ENCODE data around the gene ZFAND2A.
A peak's percentile ranks its signal among the peaks of the same experiment; 100 is the strongest.
"Not testable (repeated sequence)": the region's sequence is repeated elsewhere in the genome, so short reads cannot be mapped to it uniquely, and the experiment has no call there.

Gene ZFAND2A, protein sequence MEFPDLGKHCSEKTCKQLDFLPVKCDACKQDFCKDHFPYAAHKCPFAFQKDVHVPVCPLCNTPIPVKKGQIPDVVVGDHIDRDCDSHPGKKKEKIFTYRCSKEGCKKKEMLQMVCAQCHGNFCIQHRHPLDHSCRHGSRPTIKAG
- total RNA-seq: 42.5 to 49.6 (median 44.3) reads per million in 4 donors

DNA sequence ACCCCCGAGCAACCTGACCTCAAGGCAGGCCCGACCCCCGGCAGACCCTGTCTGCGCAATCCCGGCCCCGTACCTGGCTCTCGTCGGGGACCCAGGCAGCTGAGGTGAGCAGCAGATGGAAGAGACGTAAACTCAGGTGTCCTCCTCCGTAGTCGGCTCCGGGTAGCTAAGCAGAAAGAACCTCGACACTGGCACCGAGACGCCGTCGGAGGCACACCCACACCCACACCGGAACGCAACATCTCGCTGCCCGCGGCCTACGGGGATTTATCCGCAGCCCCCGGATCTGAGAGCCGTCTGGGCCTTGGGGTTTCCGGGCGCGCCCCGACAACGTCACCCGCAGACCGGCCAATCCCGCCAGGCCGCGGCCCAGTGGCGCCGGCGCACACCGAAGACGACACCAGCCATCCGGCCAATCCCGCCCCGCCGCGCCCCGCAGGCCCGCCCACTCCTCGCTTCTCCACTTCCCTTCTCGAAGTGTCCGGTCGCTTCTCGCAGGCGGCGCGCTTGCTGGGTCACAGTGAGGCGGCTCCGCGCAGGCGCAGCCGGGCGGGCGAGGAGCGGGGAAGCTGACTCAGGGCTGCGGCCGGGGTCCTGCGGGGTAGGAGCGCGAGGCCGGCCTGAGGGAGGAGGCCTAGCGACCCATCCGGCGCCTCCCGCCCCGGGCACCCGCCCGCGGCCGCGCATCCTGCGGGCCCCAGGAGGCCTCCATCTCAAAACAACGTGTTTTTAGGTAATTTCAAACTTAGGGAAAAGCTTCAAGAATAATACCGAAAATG lies at the start of gene ZFAND2A:
ZFAND2A (minus strand) TSS at position 306 of the 779 bp plus-strand sequence. CDS start 1,984 bp downstream, outside the sequence.
- peak; percentile 98 for DNase-seq

DNA sequence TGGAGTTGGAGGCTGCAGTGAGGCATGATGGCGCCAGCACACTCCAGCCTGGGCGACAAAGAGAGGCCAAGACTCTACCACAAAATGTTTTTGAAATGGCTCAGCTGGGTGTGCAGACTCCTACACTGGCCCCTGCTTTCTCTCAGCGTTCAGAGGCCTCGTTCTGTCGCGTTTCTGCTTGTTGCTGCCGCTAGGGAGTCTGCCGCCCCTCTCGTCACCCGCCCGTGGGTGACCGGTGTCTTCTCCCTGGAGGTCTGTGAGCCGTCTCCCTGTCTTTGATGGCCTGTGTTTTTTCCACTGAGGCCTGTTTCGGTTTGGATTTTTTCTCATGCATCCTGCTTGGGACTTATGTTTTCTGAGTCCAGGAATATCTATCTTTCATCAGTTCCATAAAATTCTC lies 49.1 kb upstream of the ZFAND2A start:
- no peak for DNase-seq

DNA sequence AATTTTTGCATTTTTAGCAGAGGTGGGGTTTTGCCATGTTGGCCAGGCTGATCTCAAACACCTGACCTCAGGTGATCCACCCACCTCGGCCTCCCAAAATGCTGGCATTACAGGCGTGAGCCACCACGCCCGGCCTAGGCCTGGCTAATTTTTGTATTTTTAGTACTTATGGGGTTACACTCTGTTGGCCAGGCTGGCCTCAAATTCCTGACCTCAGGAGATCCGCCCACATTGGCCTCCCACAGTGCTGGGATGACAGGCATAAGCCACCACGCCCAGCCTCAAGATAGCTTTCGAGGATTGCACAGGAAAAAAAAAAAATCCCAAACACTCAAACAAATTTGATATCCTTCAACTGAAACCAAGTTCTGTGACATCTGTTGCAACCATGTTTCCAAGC lies 45.7 kb upstream of the ZFAND2A start:
- not testable (repeated sequence) for DNase-seq

DNA sequence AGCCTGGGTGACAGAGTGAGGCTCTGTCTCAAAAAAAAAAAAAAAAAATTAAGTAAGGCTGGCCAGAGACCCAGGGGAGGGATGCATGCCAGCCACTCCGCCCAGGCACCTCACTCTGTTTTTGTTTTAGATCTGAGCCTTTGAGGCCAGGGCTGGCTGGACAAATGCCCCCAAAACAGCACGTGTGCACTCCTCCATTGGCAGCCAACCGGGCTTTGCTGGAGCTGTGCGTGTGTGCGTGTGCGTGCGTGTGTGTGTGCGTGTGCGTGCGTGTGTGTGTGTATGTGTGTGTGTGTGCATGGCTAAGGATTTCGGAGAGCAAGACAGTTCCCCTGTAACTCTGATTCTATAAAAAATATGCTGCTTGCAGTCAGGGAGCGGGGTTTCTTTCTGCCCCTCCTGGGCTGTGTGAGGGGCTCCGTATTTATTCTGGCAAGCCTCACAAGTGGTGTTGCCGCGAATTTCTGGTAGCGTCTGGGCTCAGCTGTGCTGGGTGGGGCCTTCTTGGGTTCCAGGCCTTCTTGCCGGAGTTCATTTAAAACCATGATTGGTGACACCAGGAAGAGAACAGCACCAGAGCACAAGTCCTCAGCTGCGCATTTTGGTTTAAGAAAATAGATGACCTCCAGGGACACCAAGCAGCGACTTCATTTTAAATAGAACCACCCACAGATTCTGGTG lies 44.6 kb upstream of the ZFAND2A start:
- DNase-seq: no peak

DNA sequence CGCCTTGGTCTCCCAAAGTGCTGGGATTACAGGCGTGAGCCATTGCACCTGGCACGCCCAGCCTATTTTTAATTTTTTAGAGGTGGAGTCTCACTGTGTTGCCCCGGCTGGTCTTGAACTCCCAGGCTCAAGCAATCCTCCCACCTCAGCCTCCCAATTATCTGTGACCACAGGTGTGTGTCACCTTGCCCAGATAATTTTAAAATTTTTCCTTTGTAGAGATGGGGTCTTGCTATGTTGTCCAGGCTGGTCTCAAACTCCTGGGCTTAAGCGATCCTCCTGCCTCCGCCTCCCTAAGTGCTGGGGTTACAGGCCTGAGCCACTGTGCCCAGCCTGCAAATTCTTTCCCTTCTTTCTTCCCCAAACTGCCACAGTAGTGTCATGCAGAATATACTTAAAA lies 42.9 kb upstream of the ZFAND2A start:
- not testable (repeated sequence) for DNase-seq

DNA sequence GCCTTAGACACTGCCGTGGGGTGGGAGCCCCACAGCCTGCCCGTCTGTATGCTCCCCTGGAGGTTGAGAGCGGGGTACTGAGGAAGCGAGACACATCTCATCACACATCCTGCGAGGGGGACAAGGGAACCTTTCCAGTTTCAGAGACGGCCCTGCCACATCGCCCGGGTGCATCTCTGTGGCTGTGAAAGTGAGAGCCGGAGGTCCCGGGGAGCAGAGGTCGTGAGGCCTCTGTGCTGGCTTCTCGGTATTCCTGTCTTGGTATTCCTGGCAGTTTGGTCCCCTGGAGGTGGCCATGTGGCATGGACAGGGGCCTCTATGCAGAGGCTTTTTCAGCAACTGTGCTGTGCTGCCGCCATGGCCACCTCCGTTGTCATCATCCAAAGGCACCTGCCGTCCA lies 41.9 kb upstream of the ZFAND2A start:
- DNase-seq: no peak

DNA sequence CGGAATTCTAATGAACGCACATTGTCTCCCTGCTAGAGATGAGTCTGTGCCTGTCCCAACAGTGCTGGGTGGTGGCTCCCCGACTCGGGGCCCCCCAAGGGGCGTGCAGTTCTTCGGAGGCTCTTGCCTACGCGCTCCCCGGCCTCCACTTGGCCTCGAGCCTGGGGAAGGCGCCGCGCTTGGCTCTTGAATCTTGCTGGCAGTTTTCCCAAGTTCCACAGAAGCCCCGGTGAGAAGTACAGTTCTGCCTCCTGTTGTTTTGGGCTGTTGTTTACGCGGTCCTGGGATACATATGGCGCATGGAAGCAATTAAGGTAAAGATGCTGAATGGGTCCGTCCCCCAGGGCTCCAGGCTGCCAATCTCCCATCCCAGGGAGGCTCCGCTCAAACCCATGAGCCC lies 40.0 kb upstream of the ZFAND2A start:
- DNase-seq: no peak

DNA sequence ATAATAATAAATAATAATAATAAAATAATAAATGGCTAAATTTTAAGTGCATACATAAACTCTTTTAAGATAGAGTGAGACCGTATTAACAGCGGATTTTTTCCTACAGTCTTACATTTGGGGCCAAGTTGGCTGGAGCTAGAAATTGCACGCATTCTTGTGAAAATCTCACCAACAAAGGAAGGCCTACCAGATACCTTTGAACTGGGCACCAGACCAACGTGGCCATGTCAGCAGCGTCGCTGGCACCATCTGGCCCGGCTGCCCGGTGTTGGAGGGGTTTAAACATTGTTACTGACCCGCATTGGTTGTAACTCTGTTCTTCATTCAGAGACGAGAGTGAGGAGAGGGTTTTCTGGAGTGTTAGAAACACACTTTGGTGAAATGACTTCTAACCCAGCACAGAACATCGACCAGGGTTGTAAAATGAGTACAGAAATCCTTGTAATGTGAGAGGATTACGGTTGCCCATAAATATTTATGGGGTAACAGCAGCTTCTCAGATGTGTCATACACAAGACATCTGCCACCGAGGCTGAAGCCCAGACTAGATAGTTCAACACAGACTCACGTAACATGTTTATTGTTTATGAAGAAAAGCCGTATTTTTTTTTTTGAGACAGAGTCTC lies 38.1 kb upstream of the ZFAND2A start:
- no peak for DNase-seq

DNA sequence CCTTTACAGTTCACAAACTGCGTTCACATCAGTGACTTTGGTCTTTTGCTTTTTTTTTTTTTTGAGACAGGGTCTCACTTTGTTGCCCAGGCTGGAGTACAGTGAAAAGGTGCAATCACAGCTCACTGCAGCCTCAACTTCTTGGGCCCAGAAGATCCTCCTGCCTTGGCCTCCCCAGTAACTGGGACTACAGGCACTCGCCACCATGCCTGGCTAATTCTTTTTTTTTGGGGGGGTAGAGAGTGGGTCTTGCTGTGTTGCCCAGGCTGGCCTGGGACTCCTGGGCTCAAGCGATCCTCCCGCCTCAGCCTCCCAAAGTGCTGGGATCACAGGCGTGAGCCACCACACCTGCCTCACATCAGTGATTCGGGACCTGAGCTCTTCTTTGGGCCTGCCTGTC lies 37.0 kb upstream of the ZFAND2A start:
- no peak for DNase-seq

DNA sequence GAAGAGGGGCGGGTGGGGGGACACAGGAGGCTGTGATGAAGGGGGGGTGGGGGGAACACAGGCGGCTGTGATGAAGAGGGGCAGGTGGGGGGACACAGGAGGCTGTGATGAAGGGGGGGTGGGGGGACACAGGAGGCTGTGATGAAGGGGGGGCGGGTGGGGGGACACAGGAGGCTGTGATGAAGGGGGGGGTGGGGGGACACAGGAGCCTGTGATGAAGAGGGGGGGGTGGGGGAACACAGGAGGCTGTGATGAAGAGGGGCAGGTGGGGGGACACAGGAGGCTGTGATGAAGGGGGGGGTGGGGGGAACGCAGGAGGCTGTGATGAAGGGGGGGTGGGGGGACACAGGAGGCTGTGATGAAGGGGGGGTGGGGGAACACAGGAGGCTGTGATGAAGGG lies 36.4 kb upstream of the ZFAND2A start:
- not testable (repeated sequence) for DNase-seq

DNA sequence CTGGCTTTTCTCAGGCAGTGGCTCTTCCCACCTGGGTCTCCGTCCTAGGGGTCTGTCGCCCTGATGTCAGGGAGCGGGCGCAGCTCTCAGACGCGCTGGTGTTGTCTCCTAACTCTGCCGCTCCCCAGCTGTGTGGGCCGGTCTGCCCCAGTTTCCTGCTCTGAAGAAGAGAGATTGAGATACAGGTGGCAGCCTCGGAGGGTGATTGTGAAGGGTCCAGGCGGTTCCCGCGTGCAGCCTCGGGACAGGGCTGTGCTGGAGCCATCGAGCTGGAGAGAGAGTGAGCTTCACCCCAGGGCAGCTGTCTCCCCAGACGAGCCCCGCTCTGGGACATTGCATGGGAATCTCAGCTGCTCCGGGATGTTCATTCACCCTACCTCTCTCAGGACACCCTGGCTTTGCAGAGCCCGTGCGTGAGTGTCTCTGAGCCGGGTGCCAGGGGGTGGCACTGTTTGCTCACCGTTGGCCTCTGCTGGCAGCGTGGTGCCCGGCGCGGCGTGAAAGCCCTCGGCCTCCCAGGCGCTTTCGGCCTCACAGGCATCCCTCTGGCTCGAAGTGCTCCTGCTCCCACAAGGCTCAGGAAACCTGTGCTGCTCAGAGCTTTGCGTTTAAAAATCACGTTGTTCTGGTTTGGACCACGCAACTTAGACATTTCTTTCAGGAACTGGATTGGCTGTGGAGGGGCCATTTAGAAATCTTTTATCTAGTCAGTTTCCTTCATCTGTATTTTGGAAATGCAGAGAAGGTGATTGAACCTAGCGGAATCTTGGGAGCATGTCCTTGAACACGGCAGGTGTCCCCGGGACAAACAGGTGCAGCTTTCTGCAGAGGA lies 33.8 kb upstream of the ZFAND2A start:
- peak in 1 of 5 donors; percentile 61 for DNase-seq

DNA sequence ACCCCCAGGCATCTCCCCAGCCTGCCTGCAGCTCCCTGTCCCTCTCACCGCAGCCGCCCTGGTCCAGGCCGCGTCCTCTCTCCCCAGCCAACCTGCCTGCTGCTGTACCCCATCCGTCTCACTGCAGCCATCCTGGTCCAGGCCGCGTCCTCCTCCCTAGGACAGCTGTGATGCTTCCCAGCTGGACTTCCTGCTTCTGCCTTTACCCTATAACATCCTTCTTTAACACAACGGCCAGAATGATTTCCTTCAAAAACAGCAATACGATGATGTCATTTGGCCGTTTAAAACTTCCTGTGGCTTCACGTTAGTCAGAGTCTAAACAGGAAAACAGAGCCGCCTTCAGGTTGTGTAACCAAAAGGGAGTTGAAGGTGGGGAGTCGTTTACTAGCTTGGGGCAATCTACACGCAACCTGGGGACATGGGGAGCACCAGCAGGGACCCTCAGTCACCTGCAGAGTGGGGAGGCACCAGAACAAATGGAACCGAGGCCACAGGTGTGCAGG lies 32.2 kb upstream of the ZFAND2A start:
- DNase-seq: peak in 1 of 5 donors; percentile 85

DNA sequence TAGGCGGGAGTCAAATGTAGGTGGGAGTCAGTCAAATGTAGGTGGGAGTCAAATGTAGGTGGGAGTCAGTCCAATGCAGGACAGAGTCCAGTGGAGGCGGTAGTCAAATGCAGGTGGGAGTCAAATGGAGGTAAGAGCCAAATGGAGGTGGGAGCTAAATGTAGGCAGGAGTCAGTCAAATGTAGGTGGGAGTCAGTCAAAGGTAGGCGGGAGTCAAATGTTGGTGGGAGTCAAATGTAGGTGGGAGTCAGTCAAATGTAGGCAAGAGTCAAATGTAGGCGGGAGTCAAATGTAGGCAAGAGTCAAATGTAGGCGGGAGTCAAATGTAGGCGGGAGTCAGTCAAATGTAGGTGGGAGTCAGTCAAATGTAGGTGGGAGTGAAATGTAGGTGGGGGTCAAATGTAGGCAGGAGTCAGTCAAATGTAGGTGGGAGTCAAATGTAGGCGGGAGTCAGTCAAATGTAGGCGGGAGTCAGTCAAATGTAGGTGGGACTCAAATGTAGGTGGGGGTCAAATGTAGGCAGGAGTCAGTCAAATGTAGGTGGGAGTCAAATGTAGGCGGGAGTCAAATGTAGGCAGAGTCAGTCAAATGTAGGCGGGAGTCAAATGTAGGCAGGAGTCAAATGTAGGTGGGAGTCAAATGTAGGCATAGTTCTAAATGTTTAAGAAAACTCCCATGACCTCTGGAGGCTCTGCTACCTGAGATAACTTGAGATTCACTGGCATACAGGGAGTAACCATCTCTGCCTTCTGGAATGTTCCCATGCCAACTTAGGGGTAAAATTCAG lies 30.2 kb upstream of the ZFAND2A start:
- DNase-seq: no peak

DNA sequence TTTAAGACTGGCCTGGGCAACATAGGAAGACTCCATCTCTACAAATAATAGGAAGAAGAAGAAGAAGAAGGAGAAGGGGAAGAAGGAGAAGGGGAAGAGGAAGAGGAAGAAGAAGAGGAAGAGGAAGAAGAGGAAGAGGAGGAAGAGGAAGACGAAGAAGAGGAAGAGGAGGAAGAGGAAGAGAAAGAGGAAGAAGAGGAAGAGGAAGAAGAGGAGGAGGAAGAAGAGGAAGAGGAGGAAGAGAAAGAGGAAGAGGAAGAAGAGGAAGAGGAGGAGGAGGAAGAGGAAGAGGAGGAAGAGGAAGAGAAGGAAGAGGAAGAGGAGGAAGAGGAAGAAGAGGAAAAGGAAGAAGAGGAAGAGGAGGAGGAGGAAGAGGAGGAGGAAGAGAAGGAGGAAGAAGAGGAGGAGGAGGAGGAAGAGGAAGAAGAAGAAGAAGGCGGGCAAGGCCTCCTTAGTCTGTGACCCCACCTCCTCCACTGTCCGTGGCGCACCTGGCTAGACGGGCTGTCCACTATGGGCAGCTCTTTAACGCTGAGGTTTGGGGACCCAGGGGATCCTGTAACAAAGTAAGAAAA lies 28.8 kb upstream of the ZFAND2A start:
- no peak for DNase-seq

DNA sequence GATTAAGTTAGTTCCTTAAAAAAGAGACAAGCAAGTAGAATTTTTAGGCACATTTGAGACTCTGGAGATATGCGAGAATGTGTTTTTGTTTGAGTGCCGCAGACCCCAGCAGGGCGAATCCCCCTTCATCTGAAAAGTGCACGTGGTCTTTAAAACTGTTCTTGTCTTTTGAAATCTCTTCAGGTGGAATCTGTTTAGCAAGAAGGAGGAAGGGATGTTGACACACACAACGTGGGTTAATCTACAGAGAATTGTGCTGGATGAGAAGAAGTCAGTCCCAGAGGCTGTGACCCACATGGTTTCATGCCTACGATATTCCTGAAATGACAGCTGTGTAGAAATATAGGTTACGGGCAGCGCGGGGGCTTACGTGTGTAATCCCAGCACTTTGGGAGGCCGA lies 27.1 kb upstream of the ZFAND2A start:
- DNase-seq: no peak

DNA sequence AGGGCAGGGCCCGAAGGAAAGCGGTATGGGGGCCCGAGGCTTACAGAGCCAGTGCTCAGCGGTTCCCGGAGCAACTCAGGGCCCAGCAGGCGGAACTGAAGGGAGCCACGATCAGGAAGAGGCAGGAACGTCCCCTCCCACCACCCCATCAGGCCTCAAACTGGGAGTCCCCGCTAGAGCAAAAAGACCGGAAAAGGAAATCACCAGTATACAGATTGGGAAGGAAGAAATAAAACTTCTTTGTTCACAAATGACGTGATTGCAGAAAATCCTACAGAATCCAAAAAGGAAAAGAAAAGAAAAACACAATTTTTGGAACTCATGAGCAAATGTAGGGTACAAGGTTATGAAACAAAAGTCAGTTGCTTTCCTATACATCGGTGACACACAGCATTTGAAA lies 21.6 kb upstream of the ZFAND2A start:
- DNase-seq: no peak

DNA sequence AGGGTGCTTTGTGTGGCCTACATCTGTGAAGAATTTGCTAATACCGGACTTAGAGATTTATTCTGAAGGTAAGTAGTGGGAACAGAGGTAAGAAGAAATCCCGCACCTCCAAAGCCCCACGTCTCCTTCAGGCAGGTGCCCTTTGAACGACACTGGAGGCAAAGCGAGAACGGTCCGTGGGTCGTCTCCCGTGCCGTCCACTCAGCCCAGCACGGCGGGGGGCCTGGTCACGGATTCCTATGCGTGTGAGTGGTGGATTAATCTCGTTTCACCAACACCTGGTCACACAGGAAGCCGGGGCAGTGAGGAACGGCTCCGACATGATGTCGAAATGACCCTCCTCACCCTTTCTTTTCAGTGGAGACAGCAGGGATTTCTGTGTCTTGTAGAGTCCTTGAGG lies 21.0 kb upstream of the ZFAND2A start:
- no peak for DNase-seq

DNA sequence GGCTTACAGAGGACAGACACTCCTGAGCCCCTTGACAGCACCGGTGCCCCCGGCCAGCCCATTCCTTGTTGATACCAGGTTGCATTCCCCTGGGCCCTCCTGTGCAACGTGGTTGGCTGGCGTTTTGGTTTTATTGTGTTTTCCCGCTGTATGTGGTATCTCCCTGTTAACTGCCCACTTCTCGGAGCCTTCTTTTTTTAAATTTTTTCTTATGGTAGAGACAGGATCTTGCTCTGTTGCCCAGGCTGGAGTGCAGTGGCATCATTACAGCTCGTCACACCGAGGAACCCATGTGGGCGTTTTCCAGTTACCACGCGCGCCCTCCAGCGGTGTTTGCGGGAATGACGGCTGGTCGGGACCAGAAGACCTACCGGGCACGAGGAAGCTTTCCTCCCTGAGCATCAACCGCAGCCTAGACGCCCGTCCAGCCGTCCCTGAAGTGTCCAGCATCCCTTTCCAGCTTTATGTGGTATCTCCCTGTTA lies 16.9 kb upstream of the ZFAND2A start:
- DNase-seq: peak; percentile 40 to 76 (median 57)

DNA sequence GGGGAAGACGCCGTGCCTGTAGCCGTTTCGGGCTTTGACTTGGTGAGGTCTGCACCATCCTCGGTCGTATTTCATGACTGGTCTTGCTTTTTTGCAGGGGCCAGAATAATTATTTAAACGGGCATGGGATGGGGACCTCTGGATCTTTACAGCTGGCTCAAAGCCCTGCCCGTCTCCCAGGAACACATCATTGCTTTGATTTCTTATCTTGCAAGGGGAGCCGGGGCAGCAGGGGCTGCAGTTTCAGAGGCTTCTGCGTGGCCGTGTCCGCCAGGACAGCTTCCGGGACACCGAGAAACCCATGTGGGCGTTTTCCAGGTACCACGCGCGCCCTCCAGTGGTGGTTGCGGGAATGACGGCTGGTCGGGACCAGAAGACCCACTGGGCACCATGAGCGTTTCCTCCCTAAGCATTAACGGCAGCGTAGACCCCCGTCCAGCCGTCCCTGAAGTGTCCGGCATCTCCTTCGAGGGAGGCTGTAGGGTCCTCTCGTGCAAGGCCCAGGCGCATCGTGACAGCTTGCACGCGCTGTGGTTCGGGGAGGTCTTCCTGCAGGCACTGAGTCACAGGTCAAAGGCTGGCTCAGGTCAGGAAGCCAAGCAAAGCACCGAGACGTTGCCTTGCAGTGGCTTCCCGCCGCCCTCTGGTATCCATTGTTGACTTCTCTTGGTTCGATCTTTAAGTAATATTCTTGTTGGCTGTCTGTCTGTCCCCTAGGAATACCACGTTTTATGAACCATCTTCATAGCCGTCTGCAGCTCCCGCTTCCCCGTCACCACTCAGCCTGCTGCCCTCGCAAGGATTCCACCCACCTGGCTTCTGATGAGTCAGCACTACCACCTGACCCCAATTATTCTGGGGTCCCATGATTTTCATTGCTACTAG lies 16.2 kb upstream of the ZFAND2A start:
- DNase-seq: peak; percentile 48 to 75 (median 66)

DNA sequence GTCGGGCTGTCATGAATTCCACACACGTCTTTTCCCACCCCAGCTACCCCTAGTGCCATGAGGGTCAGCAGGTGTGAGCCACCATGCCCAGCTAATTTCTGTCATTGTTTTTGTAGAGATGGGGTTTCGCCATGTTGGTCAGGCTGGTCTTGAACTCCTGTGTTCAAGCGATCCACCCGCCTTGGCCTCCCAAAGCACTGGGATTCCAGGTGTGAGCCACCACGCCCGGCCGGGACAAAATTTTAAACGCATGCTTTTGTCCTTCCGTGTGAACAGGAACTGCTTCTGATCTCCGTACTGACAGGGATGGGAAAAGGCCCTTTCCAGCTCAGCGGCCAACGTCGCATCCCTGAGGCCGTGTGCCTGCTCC lies 15.6 kb upstream of the ZFAND2A start:
- DNase-seq: no peak
